Mesothelial cell of epicardium (in vitro differentiated cells): ENCODE data around the gene IL23A. TPM values are rescaled to one million over a fixed set of nuclear protein-coding genes. Genes with fewer than 3 reads are reported as not detected.
A peak's percentile ranks its signal among the peaks of the same experiment; 100 is the strongest.
"Not testable (repeated sequence)": the region's sequence is repeated elsewhere in the genome, so short reads cannot be mapped to it uniquely, and the experiment has no call there.

Source experiments
- DNase-seq, 2 experiments: peaks; one replicate each; pipeline ENCODE4 v3.0.0; 2021; ENCODE audit warnings: low spot score in 2 of 2; ENCODE audit not compliant: unreplicated experiment in 2 of 2
- H3K27ac Mint-ChIP-seq: 2 replicates; pipeline ENCODE4 v1.8.0; 2021; ENCODE audit warnings: mixed read lengths
- H3K27me3 Mint-ChIP-seq: 2 replicates; pipeline ENCODE4 v1.8.0; 2021; ENCODE audit warnings: low read depth, mixed read lengths
- H3K36me3 Mint-ChIP-seq: 2 replicates; pipeline ENCODE4 v1.8.0; 2021; ENCODE audit warnings: mixed read lengths
- H3K4me1 Mint-ChIP-seq: 2 replicates; pipeline ENCODE4 v1.8.0; 2021; ENCODE audit warnings: mixed read lengths
- H3K4me3 Mint-ChIP-seq: 2 replicates; pipeline ENCODE4 v1.8.0; 2021; ENCODE audit warnings: mild to moderate bottlenecking, moderate library complexity, mixed read lengths
- H3K9me3 Mint-ChIP-seq: 2 replicates; pipeline ENCODE4 v1.8.0; 2021; ENCODE audit warnings: mixed read lengths
- CTCF ChIP-seq: fragments of 200-600 bp; sonication (generic); IDR thresholded peaks from one replicate; pipeline ENCODE4 v1.5.0; 2021; ENCODE audit warnings: antibody characterized with exemption; ENCODE audit not compliant: unreplicated experiment
- total RNA-seq: library from RNA; stranded (reverse); gene quantifications from 3 replicates; pipeline ENCODE4 v1.2.1, GENCODE V29; 2021

IL23A gene
- total RNA-seq, 1 donor from 2014 or later: 0.76 TPM

DNA sequence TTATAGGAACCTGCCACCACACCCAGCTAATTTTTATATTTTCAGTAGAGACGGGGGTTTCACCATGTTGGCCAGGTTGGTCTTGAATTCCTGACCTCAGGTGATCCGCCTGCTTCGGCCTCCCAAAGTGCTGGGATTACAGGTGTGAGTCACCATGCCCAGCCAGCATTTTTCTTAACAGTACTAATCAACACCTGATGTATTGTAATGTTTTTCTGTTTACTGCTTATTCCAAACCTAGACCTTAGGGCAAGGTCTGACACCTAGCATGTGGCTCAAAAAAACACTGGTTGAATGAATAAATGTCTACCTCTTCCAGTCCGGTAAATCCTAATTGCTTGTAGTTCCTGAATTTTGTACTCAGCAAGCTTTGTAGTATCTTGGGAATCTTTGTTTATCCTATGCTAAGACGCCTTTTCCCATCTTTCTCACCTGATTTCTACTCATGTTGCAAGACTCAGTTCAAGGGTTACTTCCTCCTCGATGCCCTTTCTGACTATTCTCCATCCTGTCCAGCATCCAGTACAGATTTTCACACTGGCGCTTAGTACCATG is 7.7 kb upstream of the IL23A start:
- DNase-seq: no peak
- H3K4me1 Mint-ChIP-seq: peaks cover 16% of the 10 kb centered on the region

DNA sequence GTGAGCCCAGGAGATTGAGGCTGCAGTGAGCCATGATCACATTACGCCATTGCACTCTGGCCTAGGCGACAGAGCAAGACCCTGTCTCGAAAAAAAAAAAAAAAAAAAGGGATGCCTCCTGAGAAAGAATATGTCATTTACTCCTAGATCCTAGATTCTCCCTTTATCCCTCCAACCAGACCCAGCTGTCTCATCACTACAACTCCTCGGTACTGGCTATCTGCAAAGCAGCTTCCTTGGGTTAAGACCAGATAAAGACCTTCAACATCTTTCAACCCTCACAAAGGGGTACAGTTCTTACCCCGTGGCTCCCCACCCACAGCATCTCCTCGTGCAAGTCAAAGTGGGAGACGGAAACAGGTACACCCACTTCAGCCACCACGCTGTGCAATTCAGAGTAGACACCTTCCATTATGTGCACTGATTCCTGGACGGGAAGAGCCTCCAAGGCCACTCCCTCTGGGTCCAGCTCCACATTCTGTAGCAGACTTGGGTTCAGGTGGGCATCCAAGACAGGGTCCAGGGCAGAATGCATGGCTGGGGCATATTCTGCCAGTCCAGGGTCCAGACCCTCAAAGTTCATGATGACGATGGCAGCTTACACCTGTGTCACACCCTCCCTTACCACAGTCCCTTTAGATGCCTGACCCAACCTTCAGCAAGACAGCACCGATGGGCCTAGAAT is 6.0 kb upstream of the IL23A start:
- TF ChIP-seq CTCF: no peak
- H3K4me1 Mint-ChIP-seq: peaks cover 16% of the 10 kb centered on the region
- no peak for DNase-seq
- no peaks in the 10 kb centered on the region for H3K27me3 Mint-ChIP-seq
- no peaks in the 10 kb centered on the region for H3K9me3 Mint-ChIP-seq
- peak overlapping the region; percentile 100 for H3K27ac Mint-ChIP-seq
- H3K36me3 Mint-ChIP-seq: no peaks in the 10 kb centered on the region
- peak overlapping the region; percentile 84 for H3K4me3 Mint-ChIP-seq

More for the DNA sequence above, 7.7 kb upstream of the IL23A start:
- no peaks in the 10 kb centered on the region for H3K9me3 Mint-ChIP-seq
- no peaks in the 10 kb centered on the region for H3K27me3 Mint-ChIP-seq
- no peak overlapping the region for H3K27ac Mint-ChIP-seq
- peaks cover 1% of the 10 kb centered on the region for H3K36me3 Mint-ChIP-seq
- no peak overlapping the region for H3K4me3 Mint-ChIP-seq
- TF ChIP-seq CTCF: no peak

- DNase-seq: no peak
- H3K36me3 Mint-ChIP-seq: no peaks in the 10 kb centered on the region
- H3K4me1 Mint-ChIP-seq: peaks cover 16% of the 10 kb centered on the region
- no peaks in the 10 kb centered on the region for H3K9me3 Mint-ChIP-seq
- H3K4me3 Mint-ChIP-seq: peak overlapping the region; percentile 84
- no peak for TF ChIP-seq CTCF
- H3K27me3 Mint-ChIP-seq: no peaks in the 10 kb centered on the region
- peak overlapping the region; percentile 100 for H3K27ac Mint-ChIP-seq
Measured at GRCh38 chr12:56333197-56333678, 5.4 kb upstream of the IL23A start.

GRCh38 chr12:56333679-56334489 is 4.8 kb upstream of the IL23A start, which contains the start of gene PAN2:
TSS of gene PAN2 (minus strand) at chr12:56334000. CDS start at chr12:56333094, 906 bp downstream.
- TF ChIP-seq CTCF: peak; percentile 67
- Mint-ChIP-seq H3K27me3 (no peaks in the 10 kb centered on the region), H3K27ac (peak within 1 kb of the TSS; percentile 100), H3K9me3 (no peaks in the 10 kb centered on the region), H3K4me1 (peaks cover 19% of the 10 kb centered on the region), H3K36me3 (no peaks in the 10 kb centered on the region), H3K4me3 (peak within 1 kb of the TSS; percentile 84)
- DNase-seq: peak; percentile 81 to 86

DNA sequence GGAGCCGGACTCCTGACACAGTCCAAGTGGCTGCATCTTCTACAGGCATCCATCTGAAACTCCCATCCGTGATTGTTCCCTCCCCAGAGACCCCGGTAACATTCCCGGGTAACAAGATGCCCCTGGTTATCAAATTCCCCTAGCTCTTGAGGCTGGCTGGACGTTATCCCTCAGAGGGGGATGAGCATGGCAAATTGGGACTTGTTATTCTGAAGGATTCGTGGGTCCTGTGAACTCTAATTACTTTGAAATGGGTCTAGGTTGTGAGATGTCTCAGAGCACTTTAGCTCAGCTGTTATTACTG is 4.2 kb upstream of the IL23A start:
- peak; percentile 22 for TF ChIP-seq CTCF
- Mint-ChIP-seq H3K4me3 (peak overlapping the region; percentile 84), H3K9me3 (no peaks in the 10 kb centered on the region), H3K27ac (peak overlapping the region; percentile 100), H3K36me3 (no peaks in the 10 kb centered on the region), H3K27me3 (no peaks in the 10 kb centered on the region), H3K4me1 (peaks cover 19% of the 10 kb centered on the region)
- DNase-seq: no peak

DNA sequence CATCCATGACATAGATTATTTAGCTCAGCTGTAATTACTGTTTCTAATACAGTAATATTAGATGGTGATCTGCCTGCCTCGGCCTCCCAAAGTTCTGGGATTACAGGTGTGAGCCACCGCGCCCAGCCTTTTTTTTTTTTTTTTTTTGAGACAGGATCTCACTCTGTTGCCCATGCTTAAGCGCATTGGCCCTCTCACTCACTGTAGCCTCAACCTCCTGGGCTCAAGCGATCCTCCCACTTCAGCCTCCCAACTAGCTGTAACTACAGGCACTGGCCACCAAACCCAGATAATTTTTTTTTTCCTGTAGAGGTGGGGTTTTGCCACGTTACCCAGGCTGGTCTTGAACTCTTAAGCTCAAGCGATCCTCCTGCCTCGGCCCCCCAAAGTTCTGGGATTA is 3.2 kb upstream of the IL23A start:
- peaks cover 19% of the 10 kb centered on the region for H3K4me1 Mint-ChIP-seq
- H3K27me3 Mint-ChIP-seq, DNase-seq, H3K9me3 Mint-ChIP-seq, H3K27ac Mint-ChIP-seq, H3K4me3 Mint-ChIP-seq, H3K36me3 Mint-ChIP-seq: not testable (repeated sequence)
